HG03432 (cell line): Measurements from ENCODE around the gene SMIM5.
"Not testable (repeated sequence)": the region's sequence is repeated elsewhere in the genome, so short reads cannot be mapped to it uniquely, and the experiment has no call there.

ENCODE experiments used
- ATAC-seq: cut with Tn5 transposase; IDR thresholded peaks from one replicate; pipeline ENCODE4 v1.9.1; 2021; ENCODE audit warnings: mild to moderate bottlenecking, moderate library complexity; ENCODE audit not compliant: unreplicated experiment

Gene SMIM5

GRCh38 chr17:75624021-75624420 lies 9.2 kb upstream of the SMIM5 start:
- no peak for ATAC-seq

- ATAC-seq = no peak
Observed at GRCh38 chr17:75624714-75625345, 8.4 kb upstream of the SMIM5 start.

- ATAC-seq = no peak
Observed at GRCh38 chr17:75625813-75626486, 7.3 kb upstream of the SMIM5 start.

- ATAC-seq = no peak
Observed at GRCh38 chr17:75626496-75627038, 6.7 kb upstream of the SMIM5 start.

- no peak for ATAC-seq
Observed at GRCh38 chr17:75627094-75627493, 6.1 kb upstream of the SMIM5 start.

- no peak for ATAC-seq
Observed at GRCh38 chr17:75628425-75628824, 4.8 kb upstream of the SMIM5 start.

- ATAC-seq = no peak
Observed at GRCh38 chr17:75629157-75629556, 4.1 kb upstream of the SMIM5 start.

- no peak for ATAC-seq
Observed at GRCh38 chr17:75630071-75630917, 2.9 kb upstream of the SMIM5 start.

GRCh38 chr17:75631353-75631752 lies 1.9 kb upstream of the SMIM5 start:
- ATAC-seq = no peak

GRCh38 chr17:75632428-75632827 lies 806 bp upstream of the SMIM5 start:
- no peak for ATAC-seq

- ATAC-seq = no peak
Observed at GRCh38 chr17:75633486-75634375, 497 bp downstream of the SMIM5 start.

GRCh38 chr17:75634376-75634740 lies 1.1 kb downstream of the SMIM5 start:
- no peak for ATAC-seq

- ATAC-seq = no peak
Observed at GRCh38 chr17:75634754-75635609, 1.7 kb downstream of the SMIM5 start.

GRCh38 chr17:75635610-75636202 lies 2.5 kb downstream of the SMIM5 start:
- ATAC-seq = no peak

GRCh38 chr17:75636381-75637142 lies 3.3 kb downstream of the SMIM5 start:
- no peak for ATAC-seq

GRCh38 chr17:75637143-75637538 lies 3.9 kb downstream of the SMIM5 start:
- ATAC-seq = no peak

GRCh38 chr17:75637551-75637950 lies 4.3 kb downstream of the SMIM5 start:
- ATAC-seq = no peak

GRCh38 chr17:75638039-75638438 lies 4.8 kb downstream of the SMIM5 start:
- not testable (repeated sequence) for ATAC-seq

GRCh38 chr17:75638893-75639292 lies 5.7 kb downstream of the SMIM5 start:
- no peak for ATAC-seq
